HG03575 (cell line): ENCODE measurements around the gene SNX4.

Experiments used
- ATAC-seq: cut with Tn5 transposase; IDR thresholded peaks from one replicate; pipeline ENCODE4 v1.9.1; 2021; ENCODE audit not compliant: unreplicated experiment, insufficient number of reproducible peaks, low FRiP score; ENCODE audit errors: extremely low read depth

SNX4 gene

GRCh38 chr3:125477701-125478100 lies 42.3 kb downstream of the SNX4 start:
- no peak for ATAC-seq

- no peak for ATAC-seq
Observed at GRCh38 chr3:125470671-125471070, 49.3 kb downstream of the SNX4 start.

- no peak for ATAC-seq
Observed at GRCh38 chr3:125462722-125463299, 57.2 kb downstream of the SNX4 start.

- ATAC-seq = no peak
Observed at GRCh38 chr3:125461896-125462295, 58.1 kb downstream of the SNX4 start.

GRCh38 chr3:125460233-125460632 lies 59.8 kb downstream of the SNX4 start:
- ATAC-seq = no peak

- ATAC-seq = no peak
Observed at GRCh38 chr3:125443923-125444322, 76.1 kb downstream of the SNX4 start.

- no peak for ATAC-seq
Observed at GRCh38 chr3:125442506-125442905, 77.5 kb downstream of the SNX4 start.

GRCh38 chr3:125440970-125441369 lies 79.0 kb downstream of the SNX4 start:
- no peak for ATAC-seq

GRCh38 chr3:125440559-125440955 lies 79.4 kb downstream of the SNX4 start:
- no peak for ATAC-seq

GRCh38 chr3:125437631-125438435 lies 82.2 kb downstream of the SNX4 start:
- no peak for ATAC-seq

- no peak for ATAC-seq
Observed at GRCh38 chr3:125436921-125437320, 83.1 kb downstream of the SNX4 start.

GRCh38 chr3:125435231-125435630 lies 84.8 kb downstream of the SNX4 start:
- ATAC-seq = no peak

GRCh38 chr3:125434582-125435011 lies 85.4 kb downstream of the SNX4 start:
- no peak for ATAC-seq

- no peak for ATAC-seq
Observed at GRCh38 chr3:125433611-125434041, 86.4 kb downstream of the SNX4 start.

- ATAC-seq = no peak
Observed at GRCh38 chr3:125433091-125433534, 86.9 kb downstream of the SNX4 start.

GRCh38 chr3:125431912-125432790 lies 87.9 kb downstream of the SNX4 start:
- ATAC-seq = no peak

- no peak for ATAC-seq
Observed at GRCh38 chr3:125431391-125431790, 88.6 kb downstream of the SNX4 start.

- no peak for ATAC-seq
Observed at GRCh38 chr3:125428216-125428830, 91.7 kb downstream of the SNX4 start.

- ATAC-seq = no peak
Observed at GRCh38 chr3:125418306-125418705, 101.7 kb downstream of the SNX4 start.
